PFSK-1 (cell line): ENCODE data around the gene CARD18.

ENCODE experiments used
- POLR2AphosphoS5 ChIP-seq: IDR thresholded peaks from 2 replicates; pipeline ENCODE4 v1.6.1; 2012; ENCODE audit warnings: low read depth, mild to moderate bottlenecking, control low read depth, low read length, moderate library complexity
- TAF1 ChIP-seq: IDR thresholded peaks from 2 replicates; pipeline ENCODE4 v1.6.1; 2012; ENCODE audit warnings: low read length, control low read depth, borderline replicate concordance; ENCODE audit not compliant: insufficient read depth

DNA sequence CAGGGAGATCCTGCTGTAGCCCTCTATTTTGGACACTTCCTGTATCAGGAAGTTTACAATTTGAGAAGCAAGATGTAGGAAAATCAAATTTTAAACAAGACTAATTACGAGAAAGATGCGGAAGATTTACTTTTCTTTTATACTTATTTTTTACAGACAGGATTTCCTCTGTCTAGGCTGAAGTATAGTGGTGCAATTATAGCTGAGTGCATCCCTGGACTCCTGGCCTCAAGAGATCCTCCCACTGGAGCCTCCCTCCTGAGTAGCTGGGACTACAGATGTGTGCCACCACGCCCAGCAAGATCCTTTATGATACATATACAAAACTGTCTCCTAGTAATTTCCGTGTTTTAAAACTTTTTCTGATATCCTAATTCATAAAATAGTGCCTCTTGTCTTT is 17.2 kb upstream of the CARD18 start:
- TF ChIP-seq TAF1 (no peak), POLR2AphosphoS5 (no peak)
